Fibroblast of lung (primary cell): ENCODE data around the gene STK32B. TPM values are rescaled to one million over a fixed set of nuclear protein-coding genes. Genes with fewer than 3 reads are reported as not detected.

Experiments
- DNase-seq, 2 donors: peaks; one replicate each; pipeline versions ENCODE4 v3.0.0 to v3.0.0-alpha.2; 2010; ENCODE audit warnings: low read depth in 2 of 2
- H2AFZ ChIP-seq: 2 replicates; pipeline ENCODE4 v1.5.1; 2012; ENCODE audit warnings: low read length, control low read depth, inconsistent platforms
- H3K27ac ChIP-seq: 2 replicates; pipeline ENCODE4 v1.5.1; 2011; ENCODE audit warnings: low read length, control low read depth; ENCODE audit not compliant: insufficient read depth
- H3K27me3 ChIP-seq: 2 replicates; pipeline ENCODE4 v1.5.1; 2011; ENCODE audit warnings: mild to moderate bottlenecking, low read length; ENCODE audit not compliant: control insufficient read depth, insufficient read depth
- H3K36me3 ChIP-seq: 2 replicates; pipeline ENCODE4 v1.5.1; 2011; ENCODE audit warnings: low read length; ENCODE audit not compliant: control insufficient read depth, insufficient read depth
- H3K4me1 ChIP-seq: 2 replicates; pipeline ENCODE4 v1.5.1; 2011; ENCODE audit warnings: low read length; ENCODE audit not compliant: control insufficient read depth, insufficient read depth; ENCODE audit errors: extremely low read depth
- H3K4me2 ChIP-seq: 2 replicates; pipeline ENCODE4 v1.5.1; 2011; ENCODE audit warnings: low read length, control low read depth; ENCODE audit not compliant: insufficient read depth; ENCODE audit errors: extremely low read depth
- H3K4me3 ChIP-seq, 4 experiments: fragments of 200-600 bp in 1 of 4; sonication (generic) in 1 of 4; replicated peaks in 1 of 4; 2 replicates each; pipeline ENCODE4 v1.5.1; 2011 to 2016; ENCODE audit warnings: low read length in 4 of 4, low read depth in 3 of 4, mild to moderate bottlenecking in 3 of 4, control low read depth in 2 of 4, inconsistent platforms in 1 of 4, mixed read lengths in 1 of 4; ENCODE audit not compliant: insufficient read depth in 1 of 4; ENCODE audit errors: control extremely low read depth in 1 of 4
- H3K79me2 ChIP-seq: 2 replicates; pipeline ENCODE4 v1.5.1; 2012; ENCODE audit warnings: mild to moderate bottlenecking, low read length, inconsistent platforms; ENCODE audit not compliant: control insufficient read depth, insufficient read depth
- H3K9ac ChIP-seq: 2 replicates; pipeline ENCODE4 v1.5.1; 2011; ENCODE audit warnings: mild to moderate bottlenecking, low read length, control low read depth; ENCODE audit not compliant: insufficient read depth
- H3K9me3 ChIP-seq: 2 replicates; pipeline ENCODE4 v1.5.1; 2012; ENCODE audit warnings: low read depth, low read length; ENCODE audit not compliant: control insufficient read depth, insufficient read depth
- H4K20me1 ChIP-seq: 2 replicates; pipeline ENCODE4 v1.5.1; 2011; ENCODE audit warnings: low read length; ENCODE audit not compliant: control insufficient read depth, insufficient read depth; ENCODE audit errors: extremely low read depth
- EZH2 ChIP-seq: IDR thresholded peaks from 2 replicates; pipeline ENCODE4 v1.5.1; 2012; ENCODE audit warnings: low read length, control low read depth, mild to moderate bottlenecking; ENCODE audit errors: missing control alignments
- polyA plus RNA-seq, 2 donors: library from polyadenylated mRNA; depleted of rRNA in 1 of 2; stranded (reverse) in 1 of 2; unstranded in 1 of 2; fragments of >200 nt; gene quantifications; 2 replicates each; pipeline ENCODE4 v1.2.1, GENCODE V29; 2011 to 2012; ENCODE audit warnings: missing spikeins in 1 of 2
- total RNA-seq: library from RNA; depleted of rRNA; stranded (reverse); fragments of >200 nt; gene quantifications from 2 replicates; pipeline ENCODE4 v1.2.1, GENCODE V29; 2014
- TF ChIP-seq, protein P1 (sequence below), 2 donors: IDR thresholded peaks in 1 of 2; conservative IDR thresholded peaks in 1 of 2; 1 replicate in 1 of 2; 2 replicates in 1 of 2; pipeline ENCODE4 v1.5.1; 2011 to 2012; ENCODE audit warnings: low read length in 2 of 2, control low read depth in 1 of 2, inconsistent platforms in 1 of 2, low read depth in 1 of 2, mild to moderate bottlenecking in 1 of 2

STK32B gene
- total and polyA plus RNA-seq, 2 donors (not counting 1 experiment from before 2014, with no cell fraction given) = 0.50 to 1.4 TPM

DNA sequence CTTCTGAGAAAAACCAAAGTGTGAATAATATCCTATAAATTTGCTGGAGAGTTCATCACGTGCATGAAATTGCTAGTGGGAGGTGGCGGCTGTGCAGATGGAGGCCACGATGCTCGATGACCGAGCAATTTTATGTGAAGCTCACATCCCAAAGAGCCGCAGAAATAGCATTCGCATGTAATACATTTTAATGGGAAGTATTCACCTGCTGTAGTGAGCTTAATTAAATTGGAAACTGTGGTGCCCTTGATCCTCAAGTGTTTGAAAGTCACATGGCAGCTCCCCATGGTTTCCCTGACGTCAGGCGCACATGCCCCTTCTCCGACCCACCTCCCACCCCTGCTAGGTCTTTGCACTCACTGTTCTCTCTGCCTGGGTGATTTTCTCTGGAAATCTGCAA lies 136.8 kb downstream of the STK32B start:
- Histone ChIP-seq H3K9me3 (no peaks in the 10 kb centered on the region), H3K9ac (no peak overlapping the region), H3K79me2 (no peaks in the 10 kb centered on the region), H3K36me3 (no peaks in the 10 kb centered on the region), H3K4me1 (no peaks in the 10 kb centered on the region), H3K4me2 (no peak overlapping the region), H4K20me1 (no peaks in the 10 kb centered on the region), H3K27me3 (no peaks in the 10 kb centered on the region), H2AFZ (no peak overlapping the region), H3K27ac (no peak overlapping the region), H3K4me3 (no peak overlapping the region)
- TF ChIP-seq EZH2 = no peak
- TF ChIP-seq, protein P1, sequence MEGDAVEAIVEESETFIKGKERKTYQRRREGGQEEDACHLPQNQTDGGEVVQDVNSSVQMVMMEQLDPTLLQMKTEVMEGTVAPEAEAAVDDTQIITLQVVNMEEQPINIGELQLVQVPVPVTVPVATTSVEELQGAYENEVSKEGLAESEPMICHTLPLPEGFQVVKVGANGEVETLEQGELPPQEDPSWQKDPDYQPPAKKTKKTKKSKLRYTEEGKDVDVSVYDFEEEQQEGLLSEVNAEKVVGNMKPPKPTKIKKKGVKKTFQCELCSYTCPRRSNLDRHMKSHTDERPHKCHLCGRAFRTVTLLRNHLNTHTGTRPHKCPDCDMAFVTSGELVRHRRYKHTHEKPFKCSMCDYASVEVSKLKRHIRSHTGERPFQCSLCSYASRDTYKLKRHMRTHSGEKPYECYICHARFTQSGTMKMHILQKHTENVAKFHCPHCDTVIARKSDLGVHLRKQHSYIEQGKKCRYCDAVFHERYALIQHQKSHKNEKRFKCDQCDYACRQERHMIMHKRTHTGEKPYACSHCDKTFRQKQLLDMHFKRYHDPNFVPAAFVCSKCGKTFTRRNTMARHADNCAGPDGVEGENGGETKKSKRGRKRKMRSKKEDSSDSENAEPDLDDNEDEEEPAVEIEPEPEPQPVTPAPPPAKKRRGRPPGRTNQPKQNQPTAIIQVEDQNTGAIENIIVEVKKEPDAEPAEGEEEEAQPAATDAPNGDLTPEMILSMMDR (conservative IDR thresholded peaks at IDR 0.05 in 1 of 2, IDR thresholded peaks at IDR 0.05 in 1 of 2; ENCODE audit: low read depth in 1 of 2, low read length in 2 of 2) = no peak
- DNase-seq = no peak

GRCh38 chr4:5191831-5192230 lies 140.6 kb downstream of the STK32B start:
- H3K27ac ChIP-seq = no peak overlapping the region
- H3K79me2 ChIP-seq = no peaks in the 10 kb centered on the region
- TF ChIP-seq, protein P1 (conservative IDR thresholded peaks at IDR 0.05 in 1 of 2, IDR thresholded peaks at IDR 0.05 in 1 of 2; ENCODE audit: low read depth in 1 of 2, low read length in 2 of 2) = no peak
- TF ChIP-seq EZH2 = no peak
- no peak overlapping the region for H2AFZ ChIP-seq
- no peak overlapping the region for H3K4me3 ChIP-seq
- H3K36me3 ChIP-seq = no peaks in the 10 kb centered on the region
- no peak overlapping the region for H3K4me2 ChIP-seq
- H3K9ac ChIP-seq = no peak overlapping the region
- H4K20me1 ChIP-seq = no peaks in the 10 kb centered on the region
- H3K4me1 ChIP-seq = no peaks in the 10 kb centered on the region
- H3K9me3 ChIP-seq = no peaks in the 10 kb centered on the region
- no peak for DNase-seq
- H3K27me3 ChIP-seq = no peaks in the 10 kb centered on the region

DNA sequence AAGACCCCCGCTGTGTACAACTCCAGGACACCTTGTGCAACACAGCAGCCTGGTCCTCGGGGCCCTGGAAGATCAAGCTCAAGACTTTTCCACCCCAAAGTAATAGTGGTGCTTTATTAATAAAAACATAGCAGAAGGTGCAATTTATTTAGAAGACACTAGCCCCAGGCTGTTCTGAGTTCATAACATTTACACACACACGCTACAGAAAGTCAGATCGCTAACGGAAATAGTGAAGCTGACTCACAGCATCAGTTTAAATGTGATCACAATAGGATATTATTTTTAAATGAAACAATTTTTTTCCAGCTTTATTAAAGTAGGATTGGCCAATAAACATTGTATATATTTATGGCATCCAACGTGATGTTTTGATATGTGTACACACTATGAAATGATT lies 141.0 kb downstream of the STK32B start:
- no peaks in the 10 kb centered on the region for H3K4me1 ChIP-seq
- TF ChIP-seq EZH2 = no peak
- TF ChIP-seq, protein P1 (conservative IDR thresholded peaks at IDR 0.05 in 1 of 2, IDR thresholded peaks at IDR 0.05 in 1 of 2; ENCODE audit: low read depth in 1 of 2, low read length in 2 of 2) = no peak
- no peak overlapping the region for H3K4me2 ChIP-seq
- H3K36me3 ChIP-seq = no peaks in the 10 kb centered on the region
- H3K9me3 ChIP-seq = no peaks in the 10 kb centered on the region
- H4K20me1 ChIP-seq = no peaks in the 10 kb centered on the region
- no peak overlapping the region for H3K27ac ChIP-seq
- no peak for DNase-seq
- no peak overlapping the region for H3K9ac ChIP-seq
- H3K27me3 ChIP-seq = no peaks in the 10 kb centered on the region
- no peak overlapping the region for H3K4me3 ChIP-seq
- H2AFZ ChIP-seq = no peak overlapping the region
- H3K79me2 ChIP-seq = no peaks in the 10 kb centered on the region
